ENCODE measurements around the gene GFRA1. TPM values are rescaled to one million over a fixed set of nuclear protein-coding genes. Genes with fewer than 3 reads are reported as not detected.

Gene GFRA1
- total and polyA plus RNA-seq, 2 of the 8 experiments (the other 6 are each of a cell fraction or from before 2014, with no cell fraction given): 1.1 to 2.0 TPM

GRCh38 chr10:116286626-116287200 is 13.7 kb upstream of the GFRA1 start:
- FAIRE-seq (no peak), DNase-seq (ENCODE audit: low read depth in 1 of 2, low spot score in 2 of 2) (no peak)
- Histone ChIP-seq H4K20me1 (replicated peaks in 1 of 2; ENCODE audit: control insufficient read depth in 1 of 2, insufficient read depth in 2 of 2, low read length in 2 of 2) (no peaks in the 10 kb centered on the region), H2BK12ac (ENCODE audit: low read depth, low read length) (no peak overlapping the region), H2AFZ (ENCODE audit: low read length) (no peak overlapping the region), H2BK5ac (ENCODE audit: low read depth, low read length) (no peak overlapping the region), H3K27ac (ENCODE audit: low read depth, low read length) (no peak overlapping the region), H3K18ac (ENCODE audit: extremely low read depth, low read length) (no peak overlapping the region), H3K4me2 (ENCODE audit: insufficient read depth in 1 of 2, low read depth in 2 of 2, low read length in 2 of 2) (no peak overlapping the region), H3K4me1 (replicated peaks in 1 of 4; ENCODE audit: control insufficient read depth in 3 of 4, insufficient read depth in 4 of 4, low read length in 3 of 4) (no peaks in the 10 kb centered on the region), H3K56ac (replicated peaks; ENCODE audit: insufficient read length, low read depth, low read length) (no peak overlapping the region), H2BK15ac (ENCODE audit: low read length) (no peak overlapping the region), H3K14ac (ENCODE audit: insufficient read length) (no peak overlapping the region), H3K36me3 (ENCODE audit: control insufficient read depth in 2 of 4, insufficient read depth in 4 of 4, low read length in 3 of 4) (no peaks in the 10 kb centered on the region), H4K91ac (replicated peaks; ENCODE audit: insufficient read length, low read length) (no peak overlapping the region), H3K9me3 (ENCODE audit: insufficient read depth in 2 of 2, low read depth in 1 of 2, low read length in 1 of 2) (no peaks in the 10 kb centered on the region), H2BK20ac (ENCODE audit: low read length) (no peak overlapping the region), H4K5ac (ENCODE audit: insufficient read length, low read depth, low read length) (no peak overlapping the region), H3K79me2 (ENCODE audit: control insufficient read depth in 1 of 2, insufficient read depth in 2 of 2, low read length in 2 of 2) (no peaks in the 10 kb centered on the region), H3K27me3 (replicated peaks in 1 of 4; ENCODE audit: control insufficient read depth in 3 of 4, extremely low read depth in 1 of 4, insufficient read depth in 3 of 4, low read length in 3 of 4) (no peaks in the 10 kb centered on the region), H3K4ac (replicated peaks; ENCODE audit: insufficient read length, low read depth, low read length) (no peak overlapping the region), H2AK5ac (ENCODE audit: low read depth, low read length) (no peak overlapping the region), H3K79me1 (ENCODE audit: low read depth, low read length) (no peaks in the 10 kb centered on the region), H3K23ac (ENCODE audit: insufficient read length) (no peak overlapping the region), H3K9ac (replicated peaks in 1 of 4; ENCODE audit: extremely low read depth in 1 of 4, low read depth in 3 of 4, low read length in 3 of 4) (no peak overlapping the region), H3K4me3 (ENCODE audit: extremely low read depth in 1 of 4, insufficient read depth in 2 of 4, low read depth in 3 of 4, low read length in 4 of 4) (no peak overlapping the region), H2BK120ac (replicated peaks; ENCODE audit: low read depth, low read length) (no peak overlapping the region), H4K8ac (ENCODE audit: extremely low read depth, insufficient read depth, low read length) (no peak overlapping the region), H3K23me2 (ENCODE audit: low read depth, low read length) (no peaks in the 10 kb centered on the region; the same call in 1 of the 2 replicates)
- ChIA-PET CTCF (ENCODE audit: partially characterized antibody) (interaction anchor here (0.6 to 3.1 kb wide), 32 partner anchors 8 to 869 kb away, joined by 3 to 22 read pairs (median 4); no protein-coding TSS in a partner anchor), POLR2A (ENCODE audit: partially characterized antibody) (interaction anchor here (0.6 kb wide), 1 partner anchor 188 kb away, joined by 3 read pairs; no protein-coding TSS in a partner anchor)
- 88% methylated on average over 9 of the region's 9 CpGs; no CpG with 5 or more reads in 1 of the 2 experiments for WGBS, 2 experiments (ENCODE audit: extremely low coverage in 1 of 2, insufficient coverage in 1 of 2, insufficient read length in 1 of 2, insufficient replicate concordance in 2 of 2, low coverage in 1 of 2, low lambda C conversion rate in 2 of 2, missing lambda C conversion rate in 1 of 2)
- no peak for TF ChIP-seq CEBPB (IDR thresholded peaks at IDR 0.05; ENCODE audit: low read depth, low read length)
- no peak for TF ChIP-seq BCL11A (IDR thresholded peaks at IDR 0.05; ENCODE audit: low read depth in 2 of 2, low read length in 2 of 2)
- TF ChIP-seq CREB1 (IDR thresholded peaks at IDR 0.05): no peak
